ENCODE results near the gene CNGA3. TPM values are rescaled to one million over a fixed set of nuclear protein-coding genes. Genes with fewer than 3 reads are reported as not detected.

Gene CNGA3
- total RNA-seq (ENCODE audit: unreplicated experiment): 7.6 TPM
- long read RNA-seq, partial matches to known transcripts: 0 of 3 reads
- long read RNA-seq, other reads (novel, unspliced or antisense): 3 of 3 reads

DNA sequence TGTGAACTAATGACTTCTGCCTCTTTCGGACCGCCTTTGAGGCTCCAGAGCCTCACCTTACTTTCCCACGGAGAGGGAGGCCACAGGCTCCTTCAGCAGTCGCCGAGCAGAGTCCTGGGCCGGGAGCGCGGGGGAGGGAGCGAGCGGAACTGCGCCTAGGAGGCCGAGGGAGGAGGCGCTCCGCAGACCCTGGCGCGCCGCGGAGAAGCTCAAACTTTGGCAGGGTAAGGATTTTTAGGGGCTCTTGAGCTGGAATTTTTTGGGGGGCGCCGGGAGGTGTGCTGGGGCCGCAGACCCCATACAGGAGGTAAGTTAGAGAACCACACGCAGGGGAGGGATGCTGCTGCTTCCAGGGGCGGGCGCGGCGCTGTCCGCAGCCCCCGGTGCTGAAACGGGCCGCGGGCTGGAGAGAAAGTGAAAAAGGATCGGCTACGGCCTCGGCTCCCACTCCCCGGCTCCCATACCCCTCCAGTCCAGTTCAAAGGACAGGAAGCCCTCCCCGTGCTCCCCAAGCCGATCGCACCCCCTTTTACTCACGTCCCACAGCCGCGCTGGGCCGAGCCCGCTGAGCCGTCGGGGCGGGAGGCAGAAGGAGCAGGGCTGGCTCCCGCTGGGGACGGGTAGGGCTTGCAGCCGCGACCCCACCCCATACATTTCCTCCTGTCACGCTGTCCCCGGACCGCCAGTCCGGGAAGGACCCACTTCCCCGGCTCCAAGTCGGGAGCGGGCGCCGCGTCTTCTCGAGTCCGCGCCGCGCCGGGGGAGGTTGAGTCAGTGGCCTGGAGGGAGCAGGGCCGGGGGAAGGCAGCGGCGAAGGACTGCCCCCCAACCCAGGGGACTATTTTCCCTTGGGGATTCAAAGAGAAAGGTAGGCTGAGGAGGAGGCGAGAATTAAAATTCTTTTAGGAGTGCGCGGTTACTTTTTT lies at the start of gene CNGA3:
CNGA3 (plus strand) TSS at position 146 of the 926 bp plus-strand sequence. CDS start 23,520 bp downstream, outside the sequence.
- TF ChIP-seq, protein P1, sequence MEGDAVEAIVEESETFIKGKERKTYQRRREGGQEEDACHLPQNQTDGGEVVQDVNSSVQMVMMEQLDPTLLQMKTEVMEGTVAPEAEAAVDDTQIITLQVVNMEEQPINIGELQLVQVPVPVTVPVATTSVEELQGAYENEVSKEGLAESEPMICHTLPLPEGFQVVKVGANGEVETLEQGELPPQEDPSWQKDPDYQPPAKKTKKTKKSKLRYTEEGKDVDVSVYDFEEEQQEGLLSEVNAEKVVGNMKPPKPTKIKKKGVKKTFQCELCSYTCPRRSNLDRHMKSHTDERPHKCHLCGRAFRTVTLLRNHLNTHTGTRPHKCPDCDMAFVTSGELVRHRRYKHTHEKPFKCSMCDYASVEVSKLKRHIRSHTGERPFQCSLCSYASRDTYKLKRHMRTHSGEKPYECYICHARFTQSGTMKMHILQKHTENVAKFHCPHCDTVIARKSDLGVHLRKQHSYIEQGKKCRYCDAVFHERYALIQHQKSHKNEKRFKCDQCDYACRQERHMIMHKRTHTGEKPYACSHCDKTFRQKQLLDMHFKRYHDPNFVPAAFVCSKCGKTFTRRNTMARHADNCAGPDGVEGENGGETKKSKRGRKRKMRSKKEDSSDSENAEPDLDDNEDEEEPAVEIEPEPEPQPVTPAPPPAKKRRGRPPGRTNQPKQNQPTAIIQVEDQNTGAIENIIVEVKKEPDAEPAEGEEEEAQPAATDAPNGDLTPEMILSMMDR (IDR thresholded peaks at IDR 0.05; ENCODE audit: partially characterized antibody, unreplicated experiment): peak; percentile 35
- H3K27ac Mint-ChIP-seq (ENCODE audit: unreplicated experiment): peak within 1 kb of the TSS; percentile 83
- DNase-seq: peak; percentile 70
- H3K27me3 Mint-ChIP-seq (ENCODE audit: unreplicated experiment): peaks cover 16% of the 10 kb centered on the region
- H3K36me3 Mint-ChIP-seq (ENCODE audit: unreplicated experiment): peaks cover 8% of the 10 kb centered on the region
- H3K4me3 Mint-ChIP-seq (ENCODE audit: unreplicated experiment): peak within 1 kb of the TSS; percentile 89
- H3K4me1 Mint-ChIP-seq (ENCODE audit: low read depth, unreplicated experiment): peaks cover 46% of the 10 kb centered on the region
- H3K9me3 Mint-ChIP-seq (ENCODE audit: unreplicated experiment): peaks cover 26% of the 10 kb centered on the region

DNA sequence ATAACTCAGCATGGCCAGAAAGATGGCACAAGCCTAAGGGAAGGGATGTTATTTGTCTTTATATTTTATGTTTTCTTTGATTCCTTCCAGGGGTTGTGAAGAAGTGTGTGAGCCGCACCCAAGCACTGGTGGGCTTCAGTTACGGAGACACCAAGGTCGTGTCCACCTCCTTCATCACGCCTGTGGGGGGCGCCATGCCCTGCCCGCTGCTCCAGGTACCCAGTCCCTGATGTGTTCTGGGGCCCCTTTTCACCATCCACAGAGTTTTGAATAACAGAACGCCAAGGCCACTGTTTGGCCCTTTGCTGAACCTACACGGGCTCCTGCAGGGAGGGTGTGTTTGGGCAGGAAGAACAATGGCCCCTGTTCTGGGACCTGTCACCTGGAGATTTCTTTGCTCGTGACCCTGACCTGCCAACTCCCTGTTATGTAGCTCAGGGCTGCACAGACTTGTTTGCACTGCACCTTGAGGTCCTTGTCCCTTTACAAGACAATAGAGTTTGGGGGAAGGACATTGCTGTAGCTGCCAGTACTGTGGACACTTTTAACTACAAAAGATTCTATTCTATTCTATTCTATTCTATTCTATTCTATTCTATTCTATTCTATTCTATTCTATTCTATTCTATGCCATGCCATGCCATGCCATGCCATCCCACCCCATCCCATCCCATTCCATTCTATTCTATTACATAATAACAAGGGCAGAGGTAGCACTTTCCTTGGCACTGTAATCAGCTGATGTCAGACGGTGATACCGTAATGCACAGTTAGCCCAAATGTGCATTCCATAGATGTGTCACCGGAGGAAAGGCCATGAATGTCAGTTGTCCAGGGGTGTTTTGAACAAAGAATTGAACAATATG lies 48.2 kb upstream of the CNGA3 start:
- Mint-ChIP-seq H3K27me3 (ENCODE audit: unreplicated experiment) (peaks cover 4% of the 10 kb centered on the region), H3K36me3 (ENCODE audit: unreplicated experiment) (no peaks in the 10 kb centered on the region), H3K4me1 (ENCODE audit: low read depth, unreplicated experiment) (peaks cover 8% of the 10 kb centered on the region), H3K9me3 (ENCODE audit: unreplicated experiment) (peaks cover 6% of the 10 kb centered on the region), H3K4me3 (ENCODE audit: unreplicated experiment) (no peak overlapping the region), H3K27ac (ENCODE audit: unreplicated experiment) (no peak overlapping the region)
- no peak for DNase-seq
- TF ChIP-seq, protein P1 (IDR thresholded peaks at IDR 0.05; ENCODE audit: partially characterized antibody, unreplicated experiment): no peak

DNA sequence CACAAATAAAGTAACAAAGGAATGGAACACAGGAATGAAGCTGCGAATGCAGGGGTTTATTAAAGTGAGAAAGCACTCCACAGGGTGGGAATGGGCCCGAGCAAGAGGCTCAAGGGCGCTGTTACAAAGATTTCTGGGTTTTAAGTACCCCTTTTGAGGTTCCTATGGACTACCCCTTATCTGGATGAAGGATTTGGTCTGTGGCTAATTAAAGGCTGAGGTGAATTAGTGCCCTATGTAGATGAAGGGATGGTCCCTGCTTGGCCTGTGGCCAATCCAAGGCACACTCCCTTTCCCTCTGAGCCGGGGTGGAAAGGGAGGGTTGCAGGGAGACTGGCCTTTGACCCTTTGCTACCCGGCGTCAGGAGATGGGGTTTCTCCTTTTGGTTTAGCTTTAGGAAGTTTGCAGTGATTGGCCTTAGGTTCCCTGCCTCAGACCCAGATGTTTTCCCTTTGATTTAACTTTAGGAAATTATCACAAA lies 47.5 kb upstream of the CNGA3 start:
- no peak overlapping the region for H3K4me3 Mint-ChIP-seq (ENCODE audit: unreplicated experiment)
- TF ChIP-seq, protein P1 (IDR thresholded peaks at IDR 0.05; ENCODE audit: partially characterized antibody, unreplicated experiment): no peak
- H3K9me3 Mint-ChIP-seq (ENCODE audit: unreplicated experiment): peaks cover 6% of the 10 kb centered on the region
- no peak for DNase-seq
- no peaks in the 10 kb centered on the region for H3K36me3 Mint-ChIP-seq (ENCODE audit: unreplicated experiment)
- H3K4me1 Mint-ChIP-seq (ENCODE audit: low read depth, unreplicated experiment): peaks cover 8% of the 10 kb centered on the region
- H3K27ac Mint-ChIP-seq (ENCODE audit: unreplicated experiment): no peak overlapping the region
- peaks cover 5% of the 10 kb centered on the region for H3K27me3 Mint-ChIP-seq (ENCODE audit: unreplicated experiment)

DNA sequence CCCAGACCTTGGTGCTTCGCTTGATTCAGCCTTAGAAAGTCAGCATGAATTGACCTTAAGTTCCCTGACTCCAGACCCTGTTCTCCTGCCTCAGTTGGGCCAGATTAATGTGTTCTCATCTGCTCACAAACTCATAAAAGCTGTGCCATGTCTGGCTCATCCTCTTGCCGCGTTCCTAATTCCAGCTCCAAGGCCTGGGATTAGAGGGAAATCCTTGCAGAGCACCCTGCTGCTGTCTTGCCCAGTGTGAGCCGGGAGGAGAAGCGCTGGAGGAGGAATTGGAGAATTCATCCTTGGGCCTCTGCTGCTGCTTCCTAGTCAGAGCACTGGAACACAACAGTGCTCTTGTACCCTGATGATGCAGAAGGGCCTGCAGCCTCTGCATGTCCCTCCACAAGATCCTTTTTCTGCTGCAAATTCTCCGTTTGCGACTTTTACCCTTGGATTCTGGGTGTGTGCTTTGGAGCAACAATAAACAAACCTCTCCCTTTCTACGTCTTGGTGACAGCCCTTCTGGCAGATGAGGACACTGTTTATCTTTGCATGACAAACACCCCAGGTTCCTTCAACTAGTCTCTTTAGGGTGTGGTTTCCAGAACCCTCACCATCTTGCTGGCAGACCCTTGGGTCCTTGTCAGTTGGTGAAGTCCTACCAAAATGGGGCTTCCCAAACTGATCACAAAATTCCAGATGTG lies 46.9 kb upstream of the CNGA3 start:
- peaks cover 6% of the 10 kb centered on the region for H3K9me3 Mint-ChIP-seq (ENCODE audit: unreplicated experiment)
- H3K36me3 Mint-ChIP-seq (ENCODE audit: unreplicated experiment): no peaks in the 10 kb centered on the region
- peaks cover 8% of the 10 kb centered on the region for H3K4me1 Mint-ChIP-seq (ENCODE audit: low read depth, unreplicated experiment)
- TF ChIP-seq, protein P1 (IDR thresholded peaks at IDR 0.05; ENCODE audit: partially characterized antibody, unreplicated experiment): no peak
- DNase-seq: no peak
- H3K27me3 Mint-ChIP-seq (ENCODE audit: unreplicated experiment): peaks cover 5% of the 10 kb centered on the region
- H3K4me3 Mint-ChIP-seq (ENCODE audit: unreplicated experiment): no peak overlapping the region
- H3K27ac Mint-ChIP-seq (ENCODE audit: unreplicated experiment): no peak overlapping the region
